GM18511 (cell line): ENCODE measurements around the gene SCTR.

ENCODE experiments used
- ATAC-seq: cut with Tn5 transposase; IDR thresholded peaks from one replicate; pipeline ENCODE4 v1.9.1; 2021; ENCODE audit warnings: mild to moderate bottlenecking, moderate library complexity; ENCODE audit not compliant: unreplicated experiment

The SCTR gene

DNA sequence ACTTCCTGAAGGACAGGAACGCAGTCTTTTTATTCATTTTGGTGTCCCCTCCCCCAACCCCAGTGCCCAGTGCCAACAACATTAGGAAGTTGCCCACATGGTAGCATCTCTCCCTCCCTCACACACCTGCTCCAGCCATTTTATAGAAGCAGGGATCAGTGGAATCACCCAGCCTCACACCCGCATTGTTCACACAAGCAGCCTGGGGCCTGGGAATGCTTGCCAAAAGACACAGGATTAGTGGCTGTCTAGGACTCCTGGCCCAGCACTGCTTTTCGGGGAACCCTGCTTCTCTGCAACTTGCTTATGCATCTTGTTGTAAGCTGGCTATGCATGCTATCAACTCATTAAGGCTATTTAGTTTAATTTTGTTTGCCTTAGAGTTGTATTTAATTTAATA is 74.8 kb downstream of the SCTR start:
- ATAC-seq: no peak

GRCh38 chr2:119448427-119449141 is 75.7 kb downstream of the SCTR start:
- ATAC-seq: no peak

GRCh38 chr2:119446037-119446436 is 78.2 kb downstream of the SCTR start:
- no peak for ATAC-seq

DNA sequence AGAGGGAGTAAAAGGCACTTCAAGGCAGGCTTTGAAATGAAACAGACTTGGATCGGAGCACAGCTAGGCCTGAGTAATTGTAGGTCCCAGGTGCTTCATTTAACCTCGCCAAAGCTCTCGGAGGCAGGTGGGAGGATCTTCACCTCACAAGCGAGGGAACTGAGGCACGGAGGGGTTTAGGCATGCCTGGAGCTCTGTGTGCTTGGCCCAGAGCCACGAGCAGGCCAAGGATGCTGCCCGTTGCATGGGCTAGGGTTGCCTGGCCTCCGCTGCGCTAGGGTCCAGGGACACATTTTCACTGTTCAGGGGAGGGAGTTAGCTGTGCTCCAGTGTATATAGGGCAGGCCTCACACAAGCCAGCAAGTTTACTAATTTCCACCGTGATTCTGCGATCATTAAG is 81.4 kb downstream of the SCTR start:
- ATAC-seq: no peak

DNA sequence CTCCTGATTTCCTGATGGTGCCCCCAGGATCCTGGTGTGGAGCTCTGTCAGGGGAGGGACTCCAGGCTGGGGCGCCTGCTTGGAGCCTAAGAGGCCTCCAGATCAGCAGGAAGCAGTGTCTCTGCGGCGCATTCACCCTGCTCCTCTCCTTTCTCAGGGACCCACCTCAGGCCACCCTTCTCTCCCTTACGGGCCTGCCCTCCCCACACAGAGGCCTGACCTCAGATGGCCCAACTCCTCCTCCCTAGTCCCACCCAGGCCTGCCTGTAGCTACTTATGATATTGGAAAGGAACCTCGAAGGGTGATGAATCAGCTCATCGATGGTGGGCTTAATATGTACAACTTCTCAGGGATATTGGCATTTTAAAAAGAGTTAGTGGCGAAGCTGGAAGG is 82.1 kb downstream of the SCTR start:
- ATAC-seq: no peak

DNA sequence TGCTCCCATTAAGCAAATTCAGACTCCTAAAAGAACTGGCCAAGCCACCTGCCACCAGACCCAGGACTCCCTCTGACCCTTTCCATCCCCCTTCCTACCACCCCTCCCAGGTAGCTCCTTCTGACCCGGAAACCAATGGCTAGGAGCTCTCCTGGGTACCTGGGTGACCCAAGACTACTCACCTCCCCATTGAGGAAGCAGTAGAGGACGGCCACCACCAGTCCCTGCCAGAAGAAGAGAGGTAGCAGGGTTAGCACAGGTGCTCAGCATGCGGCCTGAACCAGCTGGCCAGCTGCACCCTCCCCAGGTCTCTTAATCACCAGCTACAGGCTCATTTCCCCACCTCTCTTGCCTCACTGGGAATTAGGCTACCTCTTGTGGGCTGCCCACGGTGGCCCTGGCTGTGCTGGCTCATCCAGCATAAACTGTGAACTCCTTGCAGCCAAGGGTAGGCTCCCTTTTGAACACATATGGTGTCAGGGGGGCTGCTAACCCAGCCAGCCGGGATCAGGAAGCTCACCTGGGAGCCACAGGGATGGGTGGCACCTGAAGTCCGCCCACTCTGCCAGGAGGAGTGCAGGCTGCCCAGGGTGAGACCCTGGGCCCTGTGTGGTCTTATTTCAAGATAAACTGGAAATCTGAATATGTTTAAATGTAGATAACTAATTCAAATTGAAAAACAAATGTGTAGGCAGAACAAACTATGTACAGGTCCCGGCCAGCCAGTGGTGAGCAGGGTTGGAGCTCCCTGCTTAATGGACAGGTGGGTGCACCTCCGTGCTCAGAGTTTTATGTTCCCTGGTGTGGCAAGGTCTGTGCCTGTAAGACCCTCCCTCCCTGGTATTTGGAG is 82.7 kb downstream of the SCTR start:
- ATAC-seq: no peak

GRCh38 chr2:119440873-119441272 is 83.4 kb downstream of the SCTR start:
- ATAC-seq: no peak

GRCh38 chr2:119440501-119440870 is 83.8 kb downstream of the SCTR start:
- ATAC-seq: no peak

- ATAC-seq: no peak
Measured at GRCh38 chr2:119439574-119440500, 84.4 kb downstream of the SCTR start.

DNA sequence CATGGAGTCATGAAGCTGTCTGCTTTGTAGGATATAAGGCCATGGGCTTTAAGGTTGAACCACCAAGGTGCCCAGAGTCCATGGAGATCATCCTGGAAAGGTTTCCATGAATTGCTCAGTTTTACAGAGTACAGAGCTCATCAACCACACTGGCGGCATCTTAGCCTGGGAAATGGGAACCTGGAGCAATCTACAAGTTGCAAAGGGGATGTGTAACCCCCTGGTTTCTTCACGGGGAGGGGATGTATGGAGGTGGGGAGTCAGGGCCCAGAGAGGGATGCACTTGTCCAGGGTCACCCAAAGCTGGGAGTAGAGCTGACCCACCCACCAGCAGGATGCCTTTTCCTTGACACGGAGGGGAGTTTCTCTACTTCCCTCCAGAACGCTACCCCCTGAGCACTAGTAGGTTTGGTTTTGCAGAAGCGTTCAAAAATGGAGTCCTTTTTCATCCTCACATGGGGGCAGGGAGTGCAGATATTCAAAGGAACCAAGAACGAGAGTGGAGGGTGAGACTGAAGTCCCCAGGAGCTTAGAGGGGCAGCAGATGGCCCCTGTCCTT is 85.5 kb downstream of the SCTR start:
- no peak for ATAC-seq

DNA sequence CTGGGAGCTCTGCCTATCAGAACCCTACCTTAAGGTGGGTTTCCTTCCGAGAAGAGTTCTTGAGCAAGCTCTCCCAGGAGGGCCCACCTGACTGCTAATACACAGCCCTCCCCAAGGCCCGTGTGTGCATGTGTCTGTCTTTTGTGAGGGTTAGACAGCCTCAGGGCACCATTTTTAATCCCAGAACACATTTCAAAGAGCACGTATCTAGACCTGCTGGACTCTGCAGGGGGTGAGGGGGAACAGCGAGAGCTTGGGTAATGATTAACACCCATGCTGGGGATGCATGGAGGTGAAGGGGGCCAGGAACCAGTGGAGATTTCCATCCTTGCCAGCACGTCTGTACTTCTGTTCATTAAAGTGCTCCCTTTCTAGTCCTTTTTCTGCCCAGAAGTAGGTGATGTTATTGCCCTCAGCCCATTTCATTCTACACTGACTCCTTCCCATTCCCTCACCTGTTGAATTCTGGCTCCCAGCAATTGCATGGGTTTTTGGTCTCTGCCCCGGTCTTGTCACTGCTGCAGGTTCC is 86.1 kb downstream of the SCTR start:
- ATAC-seq: no peak

- no peak for ATAC-seq
Measured at GRCh38 chr2:119436993-119437772, 87.1 kb downstream of the SCTR start.

DNA sequence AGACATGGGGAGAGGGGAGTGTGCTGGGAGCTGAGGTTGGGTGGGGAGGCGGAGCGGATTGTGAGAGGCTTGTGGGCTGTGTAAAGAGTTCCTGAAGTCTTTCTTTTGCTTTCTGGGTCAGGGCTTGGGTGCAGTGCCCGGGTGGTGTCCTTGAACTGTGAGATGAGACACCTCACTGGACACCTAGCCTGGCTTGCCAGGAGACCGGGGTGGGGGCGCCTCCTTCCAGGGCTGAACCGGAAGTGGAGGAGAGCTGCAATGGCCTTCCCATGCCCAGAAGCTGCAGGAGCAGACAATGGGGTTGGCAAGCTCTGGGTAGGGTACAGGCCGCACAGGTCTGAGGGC is 88.4 kb downstream of the SCTR start:
- no peak for ATAC-seq

DNA sequence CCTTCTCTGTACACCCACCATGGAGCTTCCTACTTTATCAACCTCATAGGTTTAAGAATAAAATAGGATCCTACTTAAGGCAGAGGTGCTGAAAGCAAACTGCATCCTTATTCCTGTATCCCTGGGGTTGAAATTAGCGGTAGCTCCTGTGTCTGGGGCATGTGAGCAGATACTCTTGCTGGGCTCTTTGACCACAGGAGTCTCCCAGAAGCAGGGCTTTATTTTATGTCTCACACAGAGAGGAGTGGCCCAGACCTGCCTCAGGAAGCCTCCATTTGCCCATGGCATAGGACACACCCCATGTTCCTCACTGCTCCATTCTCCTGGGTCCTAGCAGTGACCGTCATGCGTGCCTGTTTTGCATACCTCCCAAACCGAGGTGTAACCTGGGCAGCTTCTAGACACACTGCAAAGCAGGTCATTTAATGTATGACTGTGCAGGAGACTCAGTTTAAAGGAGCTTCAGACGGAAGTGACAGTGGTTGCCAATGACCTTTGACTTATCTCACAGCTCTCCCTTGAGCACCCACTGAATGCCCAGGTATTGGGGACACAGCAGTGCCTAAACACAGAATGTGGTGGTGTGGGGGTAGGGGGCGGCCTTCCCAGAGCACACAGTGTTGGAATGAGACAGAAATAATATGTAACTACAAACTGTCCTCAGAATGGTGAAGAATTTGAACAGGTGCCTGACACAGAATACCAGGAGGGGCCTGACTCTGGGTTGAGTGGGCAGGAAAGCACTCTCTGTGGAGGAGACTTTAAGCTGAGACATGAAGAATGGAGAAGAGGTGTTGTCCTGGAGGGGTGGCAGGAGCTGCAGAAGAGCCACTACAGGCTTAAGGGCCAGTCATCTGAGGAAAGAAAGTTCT is 89.0 kb downstream of the SCTR start:
- no peak for ATAC-seq

DNA sequence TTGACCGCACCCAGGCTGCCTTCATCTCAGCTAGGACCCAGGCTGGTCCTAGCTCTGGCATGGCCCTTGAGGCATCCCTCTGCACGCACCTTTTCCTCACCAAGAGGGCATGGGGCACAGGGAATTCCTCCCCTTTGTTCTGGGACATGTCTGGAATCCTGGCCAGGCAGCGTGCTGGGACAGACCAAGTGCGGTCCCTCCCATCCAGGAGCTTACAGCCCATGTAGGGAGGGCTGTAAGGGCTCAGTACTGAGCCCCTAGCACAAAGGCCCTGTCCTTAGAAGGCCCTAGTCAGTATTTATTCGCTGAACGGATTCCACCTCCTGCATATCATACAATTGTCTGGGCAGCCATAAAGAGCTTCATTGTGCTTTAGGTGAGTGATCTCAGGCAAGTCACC is 89.6 kb downstream of the SCTR start:
- no peak for ATAC-seq

DNA sequence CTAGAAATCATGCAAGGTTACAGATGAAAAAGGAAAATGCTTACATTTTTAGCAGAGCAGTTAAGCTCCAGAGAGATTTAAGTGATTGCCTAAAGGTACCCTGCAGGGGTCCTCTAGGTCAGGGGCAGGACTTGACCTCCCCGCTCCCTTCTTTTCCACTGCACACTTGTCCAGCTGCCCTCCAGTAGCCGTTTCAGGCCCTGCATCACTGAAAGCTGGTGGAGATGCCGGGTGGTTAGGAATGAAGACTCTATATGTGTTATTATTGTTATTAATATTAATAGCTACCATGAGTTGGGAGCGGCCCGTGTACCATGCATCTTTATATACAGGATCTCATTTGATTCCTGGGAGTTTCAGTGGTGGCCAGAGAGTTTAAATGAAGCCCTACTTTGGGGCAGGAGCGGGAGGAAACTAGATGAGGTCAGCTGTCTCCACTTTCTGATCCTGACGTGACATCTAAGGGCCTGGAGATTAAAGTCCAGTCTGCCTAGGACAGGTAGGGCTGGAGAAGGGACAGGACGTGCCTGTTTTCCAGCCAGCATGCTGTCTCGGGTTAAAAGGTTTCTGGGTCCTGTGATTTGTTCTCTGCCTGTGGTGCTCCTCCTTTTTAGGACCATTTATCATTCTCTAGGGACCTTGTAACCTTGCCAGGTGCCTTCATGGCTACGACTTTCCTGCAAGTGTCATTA is 90.5 kb downstream of the SCTR start:
- no peak for ATAC-seq

DNA sequence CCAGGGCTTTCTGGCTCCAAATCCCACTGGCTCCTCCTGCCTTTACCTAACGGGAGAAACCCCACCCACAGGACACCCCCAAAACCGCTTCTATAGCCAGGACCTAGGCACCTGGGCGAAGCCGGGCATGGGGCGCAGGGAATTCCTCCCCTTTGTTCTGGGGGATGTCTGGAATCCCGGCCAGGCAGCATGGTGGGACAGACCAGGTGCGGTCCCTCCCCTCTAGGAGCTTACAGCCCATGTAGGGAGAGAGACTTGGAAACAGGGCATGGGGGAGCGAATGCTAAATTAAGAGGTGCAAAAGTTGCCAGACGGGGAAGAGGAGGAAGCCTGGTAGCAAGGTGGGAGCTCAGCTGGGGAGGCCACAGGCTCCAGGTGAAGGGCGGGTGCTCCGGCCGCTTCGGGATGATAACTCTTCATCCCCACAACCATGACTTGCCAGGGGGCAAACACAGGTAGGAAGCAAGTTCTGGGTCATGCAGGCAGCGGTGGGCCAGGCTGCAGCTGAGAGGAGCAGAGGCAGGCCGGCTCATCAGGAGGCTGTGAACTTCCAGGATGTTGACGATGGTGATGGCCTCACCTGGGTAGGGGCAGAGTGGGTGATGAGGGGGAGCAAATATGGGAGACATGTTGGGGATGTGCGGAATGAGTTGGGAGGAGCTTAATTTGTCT is 91.3 kb downstream of the SCTR start:
- no peak for ATAC-seq
